GM13977 (cell line): ENCODE measurements around the gene GPHN.

Experiments used
- DNase-seq: peaks from one replicate; pipeline ENCODE4 v3.0.0; 2012; ENCODE audit warnings: low spot score
- in situ Hi-C: fragments of 300-500 bp; cut with MboI; formaldehyde crosslinking; loops from one replicate; pipeline ENCODE4 v1.12.0; 2022; ENCODE audit warnings: low sequenced_read_pairs, low pct_unique_long_range_greater_than_20kb, mixed read lengths, inconsistent platforms; ENCODE audit not compliant: unreplicated experiment
- TF ChIP-seq, protein P1 (sequence below): IDR thresholded peaks from 2 replicates; pipeline ENCODE4 v1.5.1; 2012; ENCODE audit warnings: mild to moderate bottlenecking, control low read depth; ENCODE audit not compliant: insufficient read depth; ENCODE audit errors: extremely low read depth, missing control alignments

The GPHN gene

DNA sequence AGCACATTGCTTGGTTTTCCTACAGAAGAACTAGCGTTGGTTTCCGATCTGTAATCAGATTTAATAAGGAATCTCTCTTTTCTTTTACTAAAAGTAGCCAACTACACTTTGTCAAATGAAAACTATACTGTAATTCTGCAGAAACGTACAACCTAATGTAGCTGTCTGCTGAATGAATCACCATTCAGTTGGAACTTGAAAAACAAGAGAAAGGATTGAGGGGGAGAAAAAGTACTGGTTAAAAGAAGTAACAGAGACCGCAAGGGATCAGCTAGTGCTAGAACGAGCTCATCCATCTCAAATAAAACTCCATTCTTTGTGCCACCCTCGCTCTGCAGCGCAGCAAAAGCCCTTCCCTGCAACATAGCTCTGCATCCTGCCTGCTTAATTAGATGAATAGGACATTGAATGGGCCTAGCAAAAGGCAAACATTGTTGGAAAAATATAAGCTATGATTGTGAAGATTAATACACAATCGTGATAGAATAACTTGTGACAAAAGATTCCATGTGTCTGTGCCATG is 683.9 kb downstream of the GPHN start:
- in situ Hi-C loops, result no loop called here
- no peak for DNase-seq

DNA sequence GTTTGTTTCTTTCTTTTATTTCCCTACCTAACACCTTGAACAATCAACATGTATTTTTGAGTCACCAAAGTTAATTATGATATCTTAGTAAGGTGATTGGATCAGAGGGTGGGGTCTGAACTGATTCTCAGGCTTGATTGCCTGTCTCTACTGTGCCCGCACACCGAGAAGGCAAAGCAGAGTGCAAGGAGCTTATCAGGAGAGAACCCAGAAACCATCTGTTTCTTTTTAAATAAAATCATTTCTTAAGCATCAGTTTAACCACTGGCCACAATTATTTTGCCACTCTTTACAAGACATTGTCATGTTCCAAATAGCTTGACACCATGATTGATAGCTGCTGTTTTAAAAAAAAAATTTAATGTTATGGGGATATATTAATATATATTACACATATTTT is 684.4 kb downstream of the GPHN start:
- TF ChIP-seq, protein P1, sequence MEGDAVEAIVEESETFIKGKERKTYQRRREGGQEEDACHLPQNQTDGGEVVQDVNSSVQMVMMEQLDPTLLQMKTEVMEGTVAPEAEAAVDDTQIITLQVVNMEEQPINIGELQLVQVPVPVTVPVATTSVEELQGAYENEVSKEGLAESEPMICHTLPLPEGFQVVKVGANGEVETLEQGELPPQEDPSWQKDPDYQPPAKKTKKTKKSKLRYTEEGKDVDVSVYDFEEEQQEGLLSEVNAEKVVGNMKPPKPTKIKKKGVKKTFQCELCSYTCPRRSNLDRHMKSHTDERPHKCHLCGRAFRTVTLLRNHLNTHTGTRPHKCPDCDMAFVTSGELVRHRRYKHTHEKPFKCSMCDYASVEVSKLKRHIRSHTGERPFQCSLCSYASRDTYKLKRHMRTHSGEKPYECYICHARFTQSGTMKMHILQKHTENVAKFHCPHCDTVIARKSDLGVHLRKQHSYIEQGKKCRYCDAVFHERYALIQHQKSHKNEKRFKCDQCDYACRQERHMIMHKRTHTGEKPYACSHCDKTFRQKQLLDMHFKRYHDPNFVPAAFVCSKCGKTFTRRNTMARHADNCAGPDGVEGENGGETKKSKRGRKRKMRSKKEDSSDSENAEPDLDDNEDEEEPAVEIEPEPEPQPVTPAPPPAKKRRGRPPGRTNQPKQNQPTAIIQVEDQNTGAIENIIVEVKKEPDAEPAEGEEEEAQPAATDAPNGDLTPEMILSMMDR, result no peak
- in situ Hi-C loops, result no loop called here
- no peak for DNase-seq

More for the DNA sequence above, 683.9 kb downstream of the GPHN start:
- TF ChIP-seq, protein P1, result no peak

DNA sequence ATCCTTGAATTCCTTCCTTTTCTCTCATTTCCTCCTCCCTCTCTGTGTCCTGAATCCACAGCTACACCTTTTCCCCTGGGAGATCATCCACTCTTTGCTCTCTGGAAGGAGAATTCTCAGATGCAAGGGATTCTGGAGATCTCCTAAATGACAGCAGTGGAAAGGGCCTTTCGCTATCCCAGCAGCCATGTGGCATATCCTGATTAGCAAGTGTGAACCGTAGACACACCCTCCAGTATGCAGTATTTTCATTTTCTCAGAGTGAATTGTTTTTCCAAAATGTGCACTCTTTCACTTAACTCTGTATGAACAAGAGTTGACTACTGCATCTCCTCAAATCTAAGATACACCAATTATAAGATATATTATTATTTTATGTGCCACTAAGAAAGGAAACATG is 687.3 kb downstream of the GPHN start:
- in situ Hi-C loops, result no loop called here
- TF ChIP-seq, protein P1, result no peak
- DNase-seq, result no peak

DNA sequence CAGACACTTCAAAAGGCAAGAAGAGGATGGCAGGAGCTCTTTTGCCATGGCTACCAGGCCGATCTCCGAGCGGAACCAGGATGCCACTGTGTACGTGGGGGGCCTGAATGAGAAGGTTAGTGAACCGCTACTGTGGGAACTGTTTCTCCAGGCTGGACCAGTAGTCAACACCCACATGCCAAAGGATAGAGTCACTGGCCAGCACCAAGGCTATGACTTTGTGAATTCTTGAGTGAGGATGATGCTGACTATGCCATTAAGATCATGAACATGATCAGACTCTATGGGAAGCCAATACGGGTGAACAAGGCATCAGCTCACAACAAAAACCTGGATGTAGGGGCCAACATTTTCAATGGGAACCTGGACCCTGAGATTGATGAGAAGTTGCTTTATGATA is 691.1 kb downstream of the GPHN start:
- TF ChIP-seq, protein P1, result no peak
- no peak for DNase-seq
- in situ Hi-C loops, result no loop called here

DNA sequence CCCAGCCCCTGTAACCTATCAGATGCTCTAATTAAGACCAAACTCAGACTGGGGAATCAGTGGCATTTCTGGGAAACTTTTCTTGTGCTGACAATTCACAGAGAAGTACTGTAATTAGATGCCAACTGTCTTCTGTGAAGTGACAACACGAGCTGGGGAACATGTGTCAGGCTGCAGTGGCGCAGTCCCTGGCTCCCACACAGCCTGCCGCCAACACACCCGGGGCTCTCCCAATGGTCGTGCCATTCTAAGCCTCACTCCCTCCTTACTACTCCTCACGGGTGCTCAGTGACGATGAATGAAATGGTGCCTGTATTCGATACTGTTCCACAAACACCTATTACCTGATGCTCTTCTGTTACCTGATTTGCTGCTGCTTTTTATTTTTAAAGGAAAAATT is 699.9 kb downstream of the GPHN start:
- no peak for DNase-seq
- in situ Hi-C loops, result no loop called here
- TF ChIP-seq, protein P1, result no peak

DNA sequence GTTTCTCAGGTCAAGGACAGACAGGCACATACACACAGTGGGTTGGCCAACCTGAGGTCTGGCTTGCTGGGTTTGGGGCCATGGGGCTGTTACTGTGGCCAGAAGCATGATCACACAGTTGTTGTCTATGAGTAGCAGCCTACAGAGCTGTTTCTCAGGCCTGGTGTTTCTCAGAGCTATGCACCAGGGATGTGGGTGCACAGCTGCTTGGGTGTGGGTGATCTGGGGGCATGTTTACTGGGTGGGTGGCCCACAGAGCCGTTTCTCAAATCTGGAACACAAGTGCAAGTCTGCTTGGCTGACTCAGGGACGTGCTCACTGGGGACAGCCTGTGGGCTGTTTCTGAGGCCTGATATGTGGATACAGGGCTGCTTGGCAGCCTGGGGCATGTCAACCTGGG is 710.2 kb downstream of the GPHN start:
- in situ Hi-C loops, result no loop called here
- TF ChIP-seq, protein P1, result no peak
- no peak for DNase-seq
